Activated T-helper 9 cell treated with anti-CD3 and anti-CD28 coated beads, Interleukin-2, amount 50 U/mL, for 16 hours (primary cell): ENCODE results near the gene RFX1.
A peak's percentile ranks its signal among the peaks of the same experiment; 100 is the strongest.
"Not testable (repeated sequence)": the region's sequence is repeated elsewhere in the genome, so short reads cannot be mapped to it uniquely, and the experiment has no call there.

Experiments used
- DNase-seq: peaks from one replicate; pipeline ENCODE4 v3.0.0-alpha.2; 2020; ENCODE audit warnings: low read depth

RFX1 gene

GRCh38 chr19:14006085-14006765 is at the start of gene RFX1:
Gene RFX1 (minus strand): TSS chr19:14006320. CDS start chr19:13993843, 12,477 bp downstream.
- DNase-seq: peak; percentile 99

DNA sequence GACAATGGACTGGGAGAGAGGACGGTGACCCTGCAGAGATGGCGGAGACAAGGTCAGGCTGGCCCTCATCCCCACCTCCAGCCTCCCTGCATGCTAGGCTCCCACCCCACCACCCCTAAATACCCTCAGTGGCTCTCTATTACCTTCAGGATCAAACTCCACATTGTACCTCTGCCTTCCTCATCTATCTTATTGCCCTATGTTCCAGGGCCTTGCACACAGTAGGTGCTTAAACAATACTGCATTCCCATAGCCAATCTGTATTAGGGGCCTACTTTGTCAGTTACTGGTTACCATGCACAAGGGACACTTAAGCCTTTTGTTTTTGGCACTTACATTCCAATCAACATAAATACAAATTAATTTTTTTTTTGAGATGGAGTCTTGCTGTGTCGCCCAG is 49.3 kb upstream of the RFX1 start:
- DNase-seq: no peak

GRCh38 chr19:14054721-14055120 is 48.6 kb upstream of the RFX1 start:
- no peak for DNase-seq

DNA sequence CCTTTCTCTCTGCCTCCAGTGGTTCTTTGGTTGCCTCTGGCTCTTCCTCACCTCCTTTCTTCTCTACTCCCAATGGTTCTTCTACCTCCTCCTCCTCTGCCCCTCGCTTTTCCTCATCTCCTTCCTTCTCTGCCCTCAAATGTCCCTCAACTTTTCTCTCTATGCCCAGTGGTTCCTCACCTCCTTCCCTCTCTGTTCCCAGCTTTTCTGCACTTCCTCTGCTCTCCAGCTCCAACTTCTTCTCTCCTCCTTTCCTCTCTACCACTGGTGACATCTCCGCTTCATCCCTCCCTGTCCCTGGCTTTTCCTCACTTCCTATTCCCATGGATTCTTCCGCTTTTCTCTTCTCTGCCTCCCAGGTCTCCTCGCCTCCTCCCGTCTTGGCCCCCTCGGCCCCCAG is 48.0 kb upstream of the RFX1 start:
- no peak for DNase-seq

DNA sequence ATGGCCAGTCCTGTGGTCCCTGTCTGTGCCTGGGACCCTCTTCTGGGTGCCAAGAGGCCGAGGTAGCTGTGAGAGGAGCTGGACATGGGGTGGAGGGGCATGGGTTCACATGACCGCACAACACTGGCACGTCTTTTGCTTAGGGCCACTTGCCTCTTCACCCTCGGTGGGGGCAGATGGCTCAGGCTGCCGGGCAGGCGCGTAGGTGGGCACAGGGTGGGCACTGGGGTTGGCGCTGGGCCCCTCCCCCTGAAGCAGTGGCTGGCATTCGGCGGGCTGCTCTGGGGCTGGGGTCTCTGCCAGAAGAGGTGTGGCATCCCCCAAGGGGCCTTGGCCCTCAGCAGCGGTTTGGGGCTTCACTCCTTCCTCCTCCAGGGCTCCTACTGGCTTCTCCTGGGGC is 47.4 kb upstream of the RFX1 start:
- DNase-seq: no peak

DNA sequence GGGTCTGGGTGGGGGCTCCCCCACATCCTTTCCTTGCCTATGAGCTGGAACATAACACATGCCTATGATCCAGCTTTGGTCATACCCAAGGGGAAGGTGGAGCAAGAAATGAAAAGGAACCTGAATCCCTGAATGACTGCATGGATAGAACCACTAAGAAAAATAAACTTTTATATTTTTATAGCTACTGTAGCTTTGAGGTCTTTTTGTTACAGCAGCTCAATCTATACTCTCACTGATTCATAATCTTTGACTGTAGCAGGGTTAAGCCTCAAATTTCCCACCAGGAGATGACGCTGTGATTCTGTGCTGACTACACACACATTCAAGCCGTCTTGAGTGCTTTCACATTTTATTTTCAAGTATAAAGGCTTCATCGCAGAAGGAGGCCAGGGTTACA is 46.9 kb upstream of the RFX1 start:
- DNase-seq: no peak

DNA sequence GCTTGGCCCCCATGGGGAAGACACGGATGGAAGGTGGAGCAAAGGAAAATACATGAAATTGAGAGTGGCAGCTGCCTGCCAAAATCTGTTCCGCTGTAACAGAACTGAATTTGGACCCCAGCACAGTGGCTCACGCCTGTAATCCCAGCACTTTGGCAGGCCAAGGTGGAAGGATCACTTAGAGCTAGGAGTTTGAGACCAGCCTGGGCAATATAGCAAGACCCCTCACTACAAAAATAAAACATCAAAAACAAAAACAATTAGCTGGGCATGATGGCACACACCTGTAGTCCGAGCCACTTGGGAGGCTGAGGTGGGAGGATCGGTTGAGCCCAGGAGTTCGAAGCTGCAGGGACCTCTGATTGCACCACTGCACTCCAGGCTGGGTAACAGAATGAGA is 46.4 kb upstream of the RFX1 start:
- DNase-seq: no peak

DNA sequence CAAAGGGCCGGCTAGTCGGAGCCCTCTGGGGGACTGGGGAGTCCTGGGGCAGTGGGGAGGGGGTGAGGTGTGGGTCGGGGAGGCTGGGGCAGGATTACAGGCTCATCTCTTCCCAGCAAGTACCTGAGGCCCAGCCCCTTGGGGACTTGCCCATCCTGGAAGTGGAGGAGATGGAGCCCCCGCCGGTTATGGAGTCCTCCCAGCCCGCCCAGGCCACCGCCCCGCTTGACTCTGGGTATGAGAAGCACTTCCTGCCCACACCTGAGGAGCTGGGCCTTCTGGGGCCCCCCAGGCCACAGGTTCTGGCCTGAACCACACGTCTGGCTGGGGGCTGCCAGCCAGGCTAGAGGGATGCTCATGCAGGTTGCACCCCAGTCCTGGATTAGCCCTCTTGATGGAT is 45.9 kb upstream of the RFX1 start:
- DNase-seq: no peak

DNA sequence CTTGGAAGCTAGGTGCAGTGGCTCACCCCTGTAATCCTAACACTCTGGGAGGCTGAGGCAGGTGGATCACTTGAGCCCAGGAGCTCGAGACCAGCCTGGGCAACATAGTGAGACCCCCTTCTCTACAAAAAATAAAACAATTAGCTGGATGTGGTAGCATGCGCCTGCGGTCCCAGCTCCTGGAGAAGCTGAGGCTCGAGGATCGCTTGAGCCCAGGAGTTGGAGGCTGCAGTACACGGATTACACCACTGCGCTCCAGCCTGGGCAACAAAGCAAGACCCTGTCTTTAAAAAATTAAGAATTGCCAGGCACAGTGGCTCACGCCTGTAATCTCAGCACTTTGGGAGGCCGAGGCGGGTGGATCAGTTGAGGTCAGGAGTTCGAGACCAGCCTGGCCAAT is 44.8 kb upstream of the RFX1 start:
- DNase-seq: not testable (repeated sequence)

GRCh38 chr19:14050512-14050911 is 44.4 kb upstream of the RFX1 start:
- DNase-seq: no peak

DNA sequence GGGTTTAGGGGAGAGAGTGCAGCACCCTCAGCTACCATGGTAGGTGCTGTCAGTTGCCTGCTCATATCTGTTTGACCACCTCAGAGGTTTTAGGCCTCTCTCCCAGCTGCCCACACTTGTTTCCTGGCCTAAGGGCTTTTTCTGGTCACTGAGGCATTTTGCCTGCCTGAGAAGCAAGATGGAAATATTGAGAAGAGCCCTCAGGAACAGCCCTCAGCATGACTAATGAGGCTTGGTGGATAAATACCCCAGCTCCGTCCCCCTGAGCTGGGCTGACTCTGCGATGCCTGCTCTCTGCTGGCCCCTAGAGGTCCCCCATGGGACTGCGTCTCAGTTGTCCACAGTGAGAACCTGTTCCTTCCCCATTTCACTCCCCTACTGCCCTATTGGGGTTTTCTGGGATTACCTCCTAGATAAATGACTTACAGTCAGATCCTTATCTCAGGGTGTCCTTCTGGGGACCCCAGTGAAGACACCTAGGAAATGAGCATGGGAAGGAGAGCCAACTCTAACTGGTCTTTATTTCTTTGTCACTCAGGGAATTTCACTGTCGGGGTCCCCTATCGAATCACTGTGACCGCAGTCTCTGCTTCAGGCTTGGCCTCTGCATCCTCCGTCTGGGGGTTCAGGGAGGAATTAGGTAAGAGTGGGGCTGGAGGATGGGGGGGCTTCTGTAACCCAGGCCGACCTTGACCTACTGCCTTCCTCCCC is 42.5 kb upstream of the RFX1 start:
- DNase-seq: peak; percentile 65

DNA sequence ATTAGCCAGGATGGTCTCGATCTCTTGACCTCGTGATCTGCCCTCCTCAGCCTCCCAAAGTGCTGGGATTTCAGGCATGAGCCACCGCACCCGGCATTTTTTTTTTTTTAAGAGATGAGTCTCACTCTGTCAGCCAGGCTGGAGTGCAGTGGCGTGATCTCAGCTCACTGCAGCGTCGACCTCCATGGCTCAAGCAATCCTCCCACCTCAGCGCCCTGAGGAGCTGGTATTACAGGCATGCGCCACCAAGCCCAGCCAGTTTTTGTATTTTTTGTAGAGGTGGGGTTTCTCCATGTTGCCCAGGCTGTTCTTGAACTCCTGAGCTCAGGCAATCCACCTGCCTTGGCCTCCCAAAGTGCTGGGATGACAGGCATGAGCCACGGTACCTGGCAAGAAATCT is 41.7 kb upstream of the RFX1 start:
- not testable (repeated sequence) for DNase-seq

- not testable (repeated sequence) for DNase-seq
Observed at GRCh38 chr19:14042659-14043608, 36.8 kb upstream of the RFX1 start.

GRCh38 chr19:14039181-14039580 is 33.1 kb upstream of the RFX1 start:
- no peak for DNase-seq

- no peak for DNase-seq
Observed at GRCh38 chr19:14035706-14036105, 29.6 kb upstream of the RFX1 start.

DNA sequence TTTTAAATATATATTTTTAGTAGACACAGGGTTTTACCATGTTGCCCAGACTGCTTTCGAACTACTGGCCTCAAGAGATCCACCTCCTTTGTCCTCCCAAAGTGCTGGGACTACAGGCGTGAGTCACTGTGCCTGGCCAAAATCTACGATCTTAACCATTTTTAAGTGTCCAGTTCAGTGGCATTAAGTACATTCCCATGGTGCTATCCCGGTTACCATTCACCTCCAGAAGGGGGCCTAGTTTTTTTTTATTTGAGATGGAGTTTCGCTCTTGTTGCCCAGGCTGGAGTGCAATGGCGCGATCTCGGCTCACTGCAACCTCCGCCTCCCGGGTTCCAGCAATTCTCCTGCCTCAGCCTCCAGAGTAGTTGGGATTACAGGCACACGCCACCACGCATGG is 29.0 kb upstream of the RFX1 start:
- not testable (repeated sequence) for DNase-seq

GRCh38 chr19:14033946-14034345 is 27.8 kb upstream of the RFX1 start:
- DNase-seq: no peak

DNA sequence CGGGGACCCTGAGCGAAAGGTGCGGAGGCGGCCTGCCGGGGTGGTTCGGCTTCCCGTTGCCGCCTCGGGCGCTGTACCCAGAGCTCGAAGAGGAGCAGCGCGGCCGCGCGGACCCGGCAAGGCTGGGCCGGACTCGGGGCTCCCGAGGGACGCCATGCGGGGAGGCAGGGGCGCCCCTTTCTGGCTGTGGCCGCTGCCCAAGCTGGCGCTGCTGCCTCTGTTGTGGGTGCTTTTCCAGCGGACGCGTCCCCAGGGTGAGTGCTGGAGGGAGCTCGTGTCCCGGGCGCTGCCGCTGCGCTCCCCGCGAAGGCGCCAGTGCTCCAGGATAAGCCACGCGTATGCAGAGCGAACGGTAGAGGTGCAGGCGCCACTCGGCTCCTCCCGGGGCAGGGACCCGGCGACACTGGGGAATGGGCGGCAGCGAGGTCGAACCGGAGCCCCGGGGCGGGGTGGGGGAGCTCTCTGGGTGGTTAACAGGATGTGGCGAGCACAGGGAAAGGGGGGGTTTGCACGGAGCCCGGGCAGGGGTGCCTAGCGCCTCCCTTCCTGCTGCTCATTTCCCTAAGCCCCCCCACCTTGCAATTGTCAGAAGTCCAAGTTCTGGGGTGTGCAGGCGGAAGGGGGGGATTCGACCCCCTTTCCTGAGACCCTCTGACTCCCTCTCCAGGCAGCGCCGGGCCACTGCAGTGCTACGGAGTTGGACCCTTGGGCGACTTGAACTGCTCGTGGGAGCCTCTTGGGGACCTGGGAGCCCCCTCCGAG is 25.8 kb upstream of the RFX1 start, which contains the start of gene IL27RA:
Gene IL27RA (plus strand): TSS at position 44 of the 762 bp plus-strand sequence. CDS start 111 bp downstream, at position 155.
- peak; percentile 72 for DNase-seq

DNA sequence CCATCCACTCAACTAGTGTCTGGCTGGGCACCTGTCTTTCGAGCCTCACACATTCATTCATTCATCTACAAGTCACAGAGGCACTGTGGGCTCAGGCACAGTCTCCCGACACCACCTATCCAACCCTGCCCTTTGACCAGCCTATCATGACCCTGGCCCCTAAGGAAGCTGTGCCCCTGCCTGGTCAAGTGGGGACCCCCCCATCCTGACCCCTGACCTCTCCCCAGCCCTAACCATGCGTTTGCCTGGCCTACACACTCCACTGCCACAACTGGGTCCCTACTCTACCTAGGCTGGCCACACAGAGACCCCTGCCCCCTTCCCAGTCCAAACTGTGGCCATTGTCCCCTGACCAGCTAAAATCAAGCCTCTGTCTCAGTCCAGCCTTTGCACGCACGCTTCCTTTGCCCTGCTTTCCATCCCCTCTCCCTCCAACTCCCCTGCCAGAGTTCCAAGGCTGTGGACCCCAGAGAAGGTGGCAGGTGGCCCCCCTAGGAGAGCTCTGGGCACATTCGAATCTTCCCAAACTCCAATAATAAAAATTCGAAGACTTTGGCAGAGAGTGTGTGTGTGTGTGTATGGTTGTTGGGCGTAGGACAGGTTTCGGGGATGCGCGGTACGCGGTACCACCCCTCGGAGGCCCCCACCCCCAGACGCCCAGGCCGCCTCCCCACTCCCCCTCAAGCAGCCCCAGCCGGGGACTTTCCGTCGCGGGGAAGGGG is 25.0 kb upstream of the RFX1 start:
- DNase-seq: no peak

- DNase-seq: no peak
Observed at GRCh38 chr19:14028901-14029300, 22.8 kb upstream of the RFX1 start.

DNA sequence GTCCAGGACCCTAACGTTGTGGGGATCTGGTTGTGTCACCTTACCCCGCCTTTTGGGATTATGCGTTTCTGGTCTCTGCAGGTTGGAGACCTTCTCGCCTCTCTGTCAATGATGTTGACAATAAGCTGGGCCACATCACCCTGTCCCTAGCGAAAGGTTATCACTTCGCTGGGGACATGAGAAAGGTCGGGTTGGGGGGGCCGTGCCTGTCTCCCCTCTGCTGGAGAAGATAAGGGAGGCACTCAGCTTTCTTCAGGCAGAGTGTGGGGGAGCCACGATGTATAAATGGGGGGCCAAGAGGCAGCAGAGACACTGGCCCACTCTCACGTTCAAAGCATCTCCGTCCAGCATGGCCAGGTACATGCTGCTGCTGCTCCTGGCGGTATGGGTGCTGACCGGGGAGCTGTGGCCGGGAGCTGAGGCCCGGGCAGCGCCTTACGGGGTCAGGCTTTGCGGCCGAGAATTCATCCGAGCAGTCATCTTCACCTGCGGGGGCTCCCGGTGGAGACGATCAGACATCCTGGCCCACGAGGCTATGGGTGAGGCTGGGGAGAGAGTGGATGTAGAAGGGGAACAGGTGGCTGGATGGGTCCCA is 21.8 kb upstream of the RFX1 start, which contains the start of gene RLN3:
Gene RLN3 (plus strand): TSS at position 293 of the 595 bp plus-strand sequence. CDS start 57 bp downstream, at position 350.
- no peak for DNase-seq
